ENCODE data around the gene MAT2B.

DNA sequence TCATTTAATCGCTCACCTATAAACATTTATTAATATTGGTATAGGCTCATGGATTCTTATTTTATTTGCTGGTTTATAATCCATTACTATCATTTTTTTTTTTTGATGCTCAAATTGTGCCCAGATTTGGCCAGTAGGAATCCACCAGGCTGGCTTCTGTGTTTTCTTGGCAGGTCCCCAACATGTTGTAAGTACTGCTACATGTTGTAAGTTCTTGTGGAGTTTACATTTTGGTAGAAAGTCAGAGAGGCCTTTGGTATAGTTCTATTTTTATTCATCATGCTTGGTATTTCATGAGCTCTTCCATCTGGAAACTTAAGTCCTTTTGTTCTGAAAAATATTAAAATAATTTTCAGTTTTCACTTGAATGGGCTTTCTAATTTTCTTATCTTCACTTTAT lies 47.1 kb downstream of the MAT2B start:
- TF ChIP-seq POLR2A (IDR thresholded peaks at IDR 0.05), result no peak
- no peak for TF ChIP-seq CTCF (IDR thresholded peaks at IDR 0.05)
- no peak for TF ChIP-seq EP300 (IDR thresholded peaks at IDR 0.05)

Measured in tibial nerve (tissue), 4 donors.